ENCODE results near the gene ERC1.

- TF ChIP-seq CTCF (IDR thresholded peaks at IDR 0.05) (no peak), POLR2AphosphoS5 (IDR thresholded peaks at IDR 0.05; ENCODE audit: insufficient read depth in 1 of 2, low read depth in 1 of 2) (no peak), POLR2A (IDR thresholded peaks at IDR 0.05) (no peak)
Observed at GRCh38 chr12:1502831-1503230, 511.8 kb downstream of the ERC1 start.

All from vagina (tissue), 2 donors.